AG04449 (cell line): ENCODE results near the gene RTN4.

Experiments
- CTCF ChIA-PET: fragments of 350-600 bp; formaldehyde crosslinking; extraction: SDS; loops from one replicate; lab custom pipeline; 2021; ENCODE audit warnings: antibody characterized with exemption; lab: Yijun Ruan, JAX
- POLR2A ChIA-PET: fragments of 400-600, 350-600 bp; formaldehyde crosslinking; extraction: SDS; loops from one replicate; lab custom pipeline; 2020; ENCODE audit warnings: antibody characterized with exemption, inconsistent platforms; lab: Yijun Ruan, JAX
- DNase-seq: peaks from one replicate; pipeline ENCODE4 v3.0.0-alpha.2; 2010; ENCODE audit warnings: low read depth, low spot score
- H3K4me3 ChIP-seq: 2 replicates; pipeline ENCODE4 v1.5.1; 2011; ENCODE audit warnings: low read depth, mild to moderate bottlenecking, control low read depth, low read length
- CTCF ChIP-seq: IDR thresholded peaks from one replicate; pipeline ENCODE4 v1.5.1; 2011; ENCODE audit warnings: mild to moderate bottlenecking, moderate library complexity, low read length, control low read depth, inconsistent platforms; ENCODE audit not compliant: insufficient read depth; ENCODE audit errors: missing control alignments

The RTN4 gene

GRCh38 chr2:54935389-54935788 lies 114.9 kb downstream of the RTN4 start:
- ChIA-PET CTCF (no interaction called here), POLR2A (no interaction called here)
- DNase-seq: no peak
- H3K4me3 ChIP-seq: no peak overlapping the region
- TF ChIP-seq CTCF: no peak

- POLR2A ChIA-PET: no interaction called here
- DNase-seq: no peak
- H3K4me3 ChIP-seq: no peak overlapping the region
- no peak for TF ChIP-seq CTCF
- CTCF ChIA-PET: interaction anchor here (1.6 kb wide), 1 partner anchor 10 kb away, joined by 4 read pairs; no protein-coding TSS in a partner anchor
Measured at GRCh38 chr2:54931473-54931872, 118.8 kb downstream of the RTN4 start.

- ChIA-PET POLR2A (no interaction called here), CTCF (no interaction called here)
- DNase-seq: no peak
- no peak for TF ChIP-seq CTCF
- H3K4me3 ChIP-seq: no peak overlapping the region
Measured at GRCh38 chr2:54928719-54929118, 121.5 kb downstream of the RTN4 start.

GRCh38 chr2:54927751-54928615 lies 122.3 kb downstream of the RTN4 start:
- ChIA-PET CTCF (no interaction called here), POLR2A (no interaction called here)
- no peak overlapping the region for H3K4me3 ChIP-seq
- DNase-seq: no peak
- no peak for TF ChIP-seq CTCF

GRCh38 chr2:54927085-54927750 lies 123.0 kb downstream of the RTN4 start:
- POLR2A ChIA-PET: no interaction called here
- CTCF ChIA-PET: no interaction called here
- H3K4me3 ChIP-seq: no peak overlapping the region
- TF ChIP-seq CTCF: no peak
- DNase-seq: no peak

GRCh38 chr2:54925022-54925421 lies 125.2 kb downstream of the RTN4 start:
- no peak for TF ChIP-seq CTCF
- no peak overlapping the region for H3K4me3 ChIP-seq
- CTCF ChIA-PET: interaction anchor here (1.1 kb wide), 1 partner anchor 25 kb away, joined by 3 read pairs; no protein-coding TSS in a partner anchor
- POLR2A ChIA-PET: no interaction called here
- DNase-seq: no peak
